Cortex of kidney (tissue), 1 donor: ENCODE data around the gene LMO4.

Source experiments
- DNase-seq: peaks from one replicate; lab custom pipeline; 2025; lab: John Stamatoyannopoulos, UW

The LMO4 gene

DNA sequence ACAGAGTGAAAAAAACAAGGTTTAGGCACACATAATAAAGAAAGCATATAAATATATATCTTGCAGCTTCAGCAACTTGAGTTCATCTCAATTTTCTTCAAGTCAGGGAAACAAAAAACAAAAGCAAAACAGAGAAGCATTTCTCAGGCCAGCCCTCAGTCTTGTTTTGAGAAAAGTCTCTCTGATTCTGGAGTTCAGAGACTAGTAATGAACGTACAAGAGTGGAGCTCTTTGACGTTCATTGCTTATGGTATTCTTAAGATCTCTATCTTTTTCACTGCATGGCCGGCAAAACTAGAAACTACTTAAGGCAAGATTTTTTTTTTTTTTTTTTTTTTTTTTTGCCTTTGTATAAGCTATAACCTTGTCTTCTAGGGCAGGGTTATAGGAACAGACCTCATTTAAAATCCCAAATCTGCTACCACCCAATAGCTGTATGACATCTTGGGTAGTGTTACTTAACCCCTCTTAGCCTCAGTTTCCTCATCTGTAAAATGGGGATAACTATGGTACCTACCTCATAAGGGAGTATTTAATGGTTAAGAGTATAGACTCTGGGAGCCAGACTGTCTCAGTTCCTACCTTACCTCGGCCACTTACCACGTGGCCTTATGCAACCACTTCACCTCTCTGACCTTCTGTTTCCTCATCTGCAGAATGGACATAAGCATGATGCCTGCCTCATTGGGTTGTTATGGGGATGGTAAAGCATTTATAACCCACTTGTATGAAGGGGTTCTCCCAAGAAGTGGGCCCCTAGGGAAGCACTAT, 33.6 kb downstream of the LMO4 start:
- DNase-seq = no peak

DNA sequence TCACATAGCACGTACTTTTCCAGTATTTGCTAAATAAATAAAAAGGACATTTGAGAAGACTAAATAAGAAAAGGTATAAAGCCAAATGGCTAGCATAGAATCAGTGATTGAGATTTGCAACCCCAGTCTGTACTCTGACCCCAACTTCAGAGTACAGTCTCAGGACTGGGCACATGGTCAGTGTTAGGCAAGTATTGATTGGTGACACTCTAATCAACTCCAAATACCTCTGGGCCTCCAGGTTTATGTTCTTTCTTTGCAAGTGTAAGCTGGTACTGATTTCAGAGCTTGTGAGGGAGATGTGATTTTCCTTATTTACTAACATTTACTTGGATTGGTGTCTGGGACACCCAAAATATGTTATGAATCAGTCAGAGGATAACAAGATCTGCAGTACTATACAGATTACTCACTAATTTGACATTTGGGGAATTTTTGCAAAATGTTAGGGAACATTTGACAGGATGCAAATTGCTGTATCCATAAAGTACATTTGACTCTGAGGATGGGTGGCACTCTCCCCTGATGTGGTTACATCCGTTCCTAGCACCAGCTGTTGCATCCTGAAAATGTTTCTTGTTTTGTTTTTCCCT, 34.2 kb downstream of the LMO4 start:
- DNase-seq = no peak

DNA sequence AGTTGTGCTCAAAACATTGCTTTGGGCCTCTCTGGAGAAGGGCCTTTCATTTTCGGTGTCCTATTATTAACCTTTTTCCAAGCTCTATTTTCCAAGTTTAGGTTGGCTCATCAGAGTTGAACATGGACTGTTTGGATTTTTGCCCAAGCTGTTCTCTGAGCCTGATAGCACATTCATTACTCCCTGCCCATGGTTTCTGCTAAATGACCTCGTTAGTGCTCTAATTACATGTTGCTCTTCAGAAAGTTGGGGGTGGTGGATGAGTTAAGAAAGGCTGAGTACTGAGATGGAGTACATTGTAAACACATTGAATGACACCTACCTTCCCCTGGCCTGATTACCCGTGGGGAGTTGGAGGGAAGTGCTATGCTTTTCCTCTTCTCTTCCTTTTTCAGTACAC, 38.9 kb downstream of the LMO4 start:
- no peak for DNase-seq

DNA sequence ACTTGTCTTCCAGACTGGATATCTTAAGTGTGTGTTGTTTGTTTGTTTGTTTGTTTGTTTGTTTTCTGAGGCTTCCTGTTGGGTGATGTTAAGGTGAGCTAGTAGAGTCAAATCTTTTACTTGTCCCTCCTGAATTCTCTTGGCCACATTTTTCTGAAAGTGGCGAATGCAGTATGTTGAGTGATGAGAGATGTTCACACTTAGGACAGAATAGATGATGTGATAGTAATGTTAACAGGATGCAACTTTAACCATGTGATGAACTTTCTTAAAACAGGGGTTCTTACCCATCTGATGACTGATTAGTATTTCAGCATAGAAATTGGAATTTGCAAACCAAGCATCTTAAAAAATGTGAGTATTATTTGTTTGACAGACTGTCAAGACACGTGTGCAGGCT, 40.2 kb downstream of the LMO4 start:
- DNase-seq = no peak

DNA sequence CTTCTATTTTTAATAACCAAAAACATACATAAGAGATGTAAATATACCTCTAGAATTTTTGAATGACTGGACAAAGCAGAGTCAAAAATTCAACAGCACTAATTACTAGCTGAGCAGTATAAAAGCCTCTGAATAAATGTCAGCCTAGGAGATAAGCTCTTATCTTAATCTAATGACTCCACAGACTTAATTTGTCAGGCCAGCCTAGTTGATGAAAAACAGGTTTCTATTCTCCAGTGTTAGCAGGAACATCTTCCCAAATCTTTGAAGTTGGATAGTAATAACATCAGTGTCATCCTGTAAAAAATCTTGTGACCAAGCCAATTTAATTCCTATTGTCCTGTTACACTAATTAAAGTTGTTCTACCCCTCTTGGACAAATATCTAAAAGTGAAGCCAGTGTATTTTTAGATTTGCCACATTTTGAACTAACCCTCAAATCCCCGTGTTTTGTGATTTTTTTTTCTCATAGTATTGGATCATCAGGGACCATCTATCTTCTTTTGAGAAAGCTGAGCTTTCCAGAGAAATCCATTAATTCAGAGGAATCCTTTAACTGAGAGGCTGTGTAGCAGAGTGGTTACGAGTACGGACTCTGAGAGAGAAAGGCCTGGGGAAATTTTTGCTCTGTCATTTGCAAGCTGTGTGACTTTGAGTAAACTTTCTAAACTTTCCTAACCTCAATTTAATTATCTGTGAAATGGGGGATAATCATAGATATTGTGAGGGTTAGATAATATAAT, 41.2 kb downstream of the LMO4 start:
- DNase-seq = no peak

DNA sequence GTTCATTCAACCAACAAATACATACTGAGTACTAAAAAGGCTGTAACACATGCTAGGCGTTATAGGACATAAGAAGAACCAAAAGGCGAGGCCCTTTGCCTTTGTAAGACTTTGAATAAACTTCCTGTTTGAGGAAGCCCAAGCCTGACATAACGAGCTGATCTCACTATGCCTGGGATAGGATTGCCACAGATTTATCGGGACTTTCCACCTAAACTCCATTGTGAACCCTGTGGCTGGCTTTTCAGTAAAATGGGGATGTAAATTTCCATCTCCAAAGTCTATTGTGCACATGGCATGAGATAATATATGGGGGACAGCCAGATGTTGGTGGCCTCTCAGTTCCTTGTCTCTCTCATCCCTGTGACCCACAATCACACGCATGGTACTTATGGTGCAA, 41.9 kb downstream of the LMO4 start:
- no peak for DNase-seq

DNA sequence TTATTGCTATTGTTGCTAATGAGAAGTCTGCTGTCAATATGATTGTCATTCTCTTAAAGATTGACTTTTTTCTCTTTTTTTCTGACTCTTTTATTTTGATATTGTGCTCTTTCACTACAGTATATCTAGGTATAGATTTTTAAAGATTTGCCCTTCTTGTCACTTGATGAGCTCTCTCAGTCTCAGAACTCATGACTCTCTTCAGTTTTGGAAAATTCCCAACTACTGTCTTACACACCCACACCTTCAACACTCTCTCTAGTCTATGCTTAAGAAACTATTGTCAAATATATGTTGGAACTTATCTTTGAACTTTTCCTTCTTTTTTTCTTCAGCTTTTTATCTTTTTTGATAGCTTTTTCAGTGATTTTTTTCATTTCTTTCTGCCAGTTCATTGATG, 50.6 kb downstream of the LMO4 start:
- DNase-seq = no peak

DNA sequence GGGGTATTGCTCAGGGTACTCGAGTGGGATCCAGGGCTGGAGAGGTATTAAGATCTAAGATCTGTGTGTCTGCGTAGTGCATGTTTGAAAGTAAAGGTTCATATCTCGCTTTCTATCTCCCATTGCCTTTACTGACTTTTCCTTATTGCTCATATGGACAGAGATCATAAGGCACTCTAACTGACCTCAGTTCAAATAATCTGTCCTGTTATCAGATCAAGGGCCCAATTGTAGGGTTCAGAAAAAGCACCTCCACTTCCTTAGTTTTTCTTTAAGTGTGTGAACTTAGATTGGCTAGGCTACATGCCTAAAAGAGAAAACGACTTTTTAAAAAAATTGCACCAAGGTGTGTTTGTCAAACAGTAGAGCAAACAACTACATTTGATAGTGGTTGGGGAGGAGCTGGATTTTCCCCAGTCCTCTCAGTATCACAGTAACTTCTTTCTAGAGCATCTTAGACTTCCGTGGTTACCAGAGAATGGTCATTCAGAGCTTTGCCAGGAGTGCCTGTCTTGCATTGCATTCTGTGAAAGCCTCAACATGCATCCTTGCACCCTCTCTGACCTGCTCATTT, 57.6 kb downstream of the LMO4 start:
- no peak for DNase-seq

DNA sequence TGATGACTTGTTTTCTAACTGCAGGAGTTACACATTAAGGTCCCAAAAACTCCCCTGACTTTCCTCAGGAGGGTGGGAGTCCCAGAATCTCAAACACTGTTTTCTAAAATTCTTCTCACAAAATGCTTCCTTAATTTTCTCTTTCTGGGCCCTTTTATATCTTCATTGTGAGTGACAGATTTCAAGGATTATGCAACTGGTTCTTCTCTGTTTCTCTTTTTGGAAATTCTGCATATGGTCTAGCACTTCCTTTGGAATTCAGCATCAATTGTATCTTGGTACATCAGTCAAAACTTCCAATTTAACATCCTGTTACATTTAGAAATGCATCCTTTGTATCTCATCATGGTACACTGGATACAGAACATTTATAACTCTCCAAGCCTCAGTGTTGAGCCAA, 59.7 kb downstream of the LMO4 start:
- DNase-seq = no peak

DNA sequence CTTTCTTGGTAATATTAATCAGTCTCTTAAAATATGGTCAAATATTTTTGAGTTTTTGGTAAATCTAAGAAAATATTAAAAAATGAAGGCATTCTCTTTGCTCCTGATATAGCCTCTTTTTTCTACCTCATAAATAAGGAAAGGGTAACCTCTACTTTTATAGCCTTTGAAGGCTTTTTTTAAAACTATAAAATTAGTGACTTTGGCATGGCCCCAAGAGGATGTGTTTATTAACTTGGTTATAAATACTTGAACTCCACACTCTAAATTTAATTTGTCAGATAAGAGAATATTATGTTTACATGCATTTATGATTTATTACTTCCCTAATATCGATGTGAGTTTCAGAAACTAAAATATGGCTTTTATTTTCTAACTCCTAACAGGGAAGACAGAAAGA, 60.3 kb downstream of the LMO4 start:
- no peak for DNase-seq

DNA sequence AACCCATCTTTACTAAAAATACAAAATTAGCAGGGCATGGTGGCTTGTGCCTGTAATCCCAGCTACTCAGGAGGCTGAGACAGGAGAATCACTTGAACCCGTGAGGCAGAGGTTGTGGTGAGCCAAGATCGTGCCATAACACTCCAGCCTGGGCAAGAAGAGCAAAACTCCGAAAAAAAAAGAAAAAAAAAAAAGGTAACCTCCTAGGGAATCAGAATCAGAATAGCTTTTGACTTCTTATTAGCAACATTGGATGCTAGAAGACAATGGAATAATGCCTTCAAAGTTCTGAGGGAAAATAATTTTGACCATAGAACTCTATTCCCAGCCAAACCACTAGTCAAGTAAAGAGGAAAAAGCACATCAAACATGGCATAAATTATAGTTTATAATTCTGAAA, 60.9 kb downstream of the LMO4 start:
- DNase-seq = no peak

DNA sequence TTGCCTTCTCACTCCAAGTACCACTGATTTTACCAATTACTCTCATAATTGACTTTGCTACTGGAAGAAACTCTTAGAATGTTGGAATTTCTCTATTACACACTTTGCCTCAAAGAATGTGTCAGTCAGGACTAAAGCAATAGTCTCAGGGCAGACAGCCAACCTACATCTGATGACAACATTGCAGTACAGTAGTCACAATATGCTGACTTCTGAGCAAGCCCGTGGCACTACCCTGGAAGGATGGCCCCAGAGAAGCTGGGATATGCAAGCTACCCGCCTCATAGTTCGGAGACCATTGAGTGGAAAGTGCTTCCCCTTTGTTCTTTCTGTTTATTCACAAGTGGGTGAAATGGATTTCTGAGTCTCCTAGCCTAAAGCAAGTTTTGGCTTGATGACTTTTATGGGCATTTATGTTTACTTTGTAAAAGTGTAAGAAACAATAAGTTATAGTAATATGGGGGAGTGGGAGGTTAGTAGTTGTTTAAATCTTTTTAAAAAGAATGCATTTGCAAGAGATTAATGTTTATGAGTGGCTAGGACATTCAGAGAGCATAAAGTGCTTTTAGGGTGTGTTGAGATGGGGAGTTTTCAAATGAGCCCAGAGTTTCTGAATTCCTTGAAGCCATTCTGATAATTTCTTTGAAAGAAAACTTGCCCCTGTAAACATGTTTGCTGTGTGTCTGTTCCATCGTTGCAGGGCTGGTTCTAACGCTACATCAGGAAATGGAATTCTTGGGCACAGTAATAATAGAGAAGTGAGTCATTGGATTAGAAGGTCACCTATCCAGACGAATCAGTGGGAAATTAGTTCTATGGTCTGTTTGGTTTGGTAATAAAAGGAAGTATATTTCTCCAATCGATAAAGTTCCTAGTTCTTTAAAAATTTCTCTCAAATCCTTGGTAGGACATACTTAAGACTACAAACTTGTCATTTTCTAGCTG, 63.8 kb downstream of the LMO4 start:
- no peak for DNase-seq

DNA sequence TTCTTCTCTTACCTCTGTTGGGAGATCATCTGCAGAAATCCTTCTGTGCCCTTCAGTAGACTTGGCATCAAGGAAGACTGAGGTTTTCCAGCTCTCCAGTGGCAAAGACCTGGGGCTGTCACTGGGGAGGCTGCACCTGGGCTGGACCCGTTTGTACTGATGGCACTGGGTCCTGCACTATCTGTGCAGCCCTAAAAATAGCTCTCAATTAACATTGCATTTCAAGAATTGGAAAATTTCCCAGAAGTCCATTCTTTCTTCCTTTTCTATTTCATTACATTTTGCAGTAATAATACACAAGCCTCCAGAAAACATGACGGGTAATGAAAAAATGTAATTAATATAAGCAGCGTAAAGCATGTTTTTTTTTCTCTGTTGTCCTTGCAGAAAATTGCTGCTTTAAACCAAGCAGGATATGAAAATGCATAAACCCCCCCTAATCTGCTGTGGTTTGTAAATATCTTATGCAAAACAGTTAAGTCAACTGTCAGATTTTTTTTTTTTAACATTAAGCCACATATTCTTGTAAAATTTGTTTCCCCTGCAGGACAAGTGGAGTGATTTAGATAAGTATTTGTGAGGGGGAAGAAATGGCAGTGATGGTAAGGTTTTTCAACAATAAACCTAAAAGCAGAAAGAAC, 64.9 kb downstream of the LMO4 start:
- no peak for DNase-seq

DNA sequence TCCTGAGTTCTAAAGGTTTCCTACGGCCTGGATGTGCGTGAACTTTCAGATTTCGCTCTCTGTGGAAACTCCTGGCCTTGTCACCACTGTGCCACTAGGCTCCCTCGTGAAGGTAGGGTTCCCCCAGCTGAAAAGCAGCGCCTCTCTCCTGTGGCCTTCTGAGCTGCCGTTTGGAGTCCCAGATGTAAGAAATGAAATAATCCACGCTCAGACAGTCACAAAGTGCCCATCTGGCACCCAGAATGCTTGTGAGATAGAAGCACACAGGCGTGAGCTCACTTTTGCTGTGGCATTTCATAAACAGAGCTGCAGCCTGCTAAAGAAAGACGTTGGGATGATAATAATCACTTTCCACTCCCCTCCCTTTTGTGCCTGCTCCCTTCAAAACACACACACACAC, 65.8 kb downstream of the LMO4 start:
- DNase-seq = no peak

DNA sequence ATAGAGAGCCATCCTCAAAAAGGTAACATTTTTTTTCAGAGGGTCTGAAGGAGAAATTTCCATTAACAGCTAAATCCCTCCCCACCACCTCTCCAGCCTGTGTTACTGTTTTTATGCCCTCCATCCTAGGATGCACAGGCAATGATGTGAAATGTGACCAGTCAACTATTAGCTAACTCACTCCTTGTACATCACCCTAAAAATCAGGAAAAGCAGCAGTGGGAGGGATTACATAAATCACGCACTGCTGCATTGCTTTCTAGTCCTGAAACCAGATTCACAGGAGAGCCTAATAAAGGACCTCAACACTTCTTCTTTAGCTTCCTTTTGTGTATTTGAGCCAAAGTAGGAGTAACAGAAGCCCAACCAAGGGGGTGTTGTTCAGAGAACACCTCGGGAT, 66.3 kb downstream of the LMO4 start:
- DNase-seq = no peak
